Measurements from ENCODE around the gene RPL22.
A peak's percentile ranks its signal among the peaks of the same experiment; 100 is the strongest.

GRCh38 chr1:6184083-6184783 lies 15.2 kb downstream of the RPL22 start:
- TF ChIP-seq, protein P1, sequence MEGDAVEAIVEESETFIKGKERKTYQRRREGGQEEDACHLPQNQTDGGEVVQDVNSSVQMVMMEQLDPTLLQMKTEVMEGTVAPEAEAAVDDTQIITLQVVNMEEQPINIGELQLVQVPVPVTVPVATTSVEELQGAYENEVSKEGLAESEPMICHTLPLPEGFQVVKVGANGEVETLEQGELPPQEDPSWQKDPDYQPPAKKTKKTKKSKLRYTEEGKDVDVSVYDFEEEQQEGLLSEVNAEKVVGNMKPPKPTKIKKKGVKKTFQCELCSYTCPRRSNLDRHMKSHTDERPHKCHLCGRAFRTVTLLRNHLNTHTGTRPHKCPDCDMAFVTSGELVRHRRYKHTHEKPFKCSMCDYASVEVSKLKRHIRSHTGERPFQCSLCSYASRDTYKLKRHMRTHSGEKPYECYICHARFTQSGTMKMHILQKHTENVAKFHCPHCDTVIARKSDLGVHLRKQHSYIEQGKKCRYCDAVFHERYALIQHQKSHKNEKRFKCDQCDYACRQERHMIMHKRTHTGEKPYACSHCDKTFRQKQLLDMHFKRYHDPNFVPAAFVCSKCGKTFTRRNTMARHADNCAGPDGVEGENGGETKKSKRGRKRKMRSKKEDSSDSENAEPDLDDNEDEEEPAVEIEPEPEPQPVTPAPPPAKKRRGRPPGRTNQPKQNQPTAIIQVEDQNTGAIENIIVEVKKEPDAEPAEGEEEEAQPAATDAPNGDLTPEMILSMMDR (IDR thresholded peaks at IDR 0.05), result no peak
- TF ChIP-seq MAX (CRISPR knock-in tag; IDR thresholded peaks at IDR 0.05) (no peak), MXD4 (CRISPR knock-in tag; IDR thresholded peaks at IDR 0.05; ENCODE audit: borderline replicate concordance) (no peak), STAT6 (CRISPR knock-in tag; conservative IDR thresholded peaks at IDR 0.05; ENCODE audit: low read depth) (no peak), EMX1 (CRISPR knock-in tag; IDR thresholded peaks at IDR 0.05) (0 out of 2 replicates have a peak, but pooled peaks have one; percentile 48), ATF6 (CRISPR knock-in tag; IDR thresholded peaks at IDR 0.05) (no peak), IRF1 (CRISPR knock-in tag; IDR thresholded peaks at IDR 0.05) (no peak), CREM (CRISPR knock-in tag; IDR thresholded peaks at IDR 0.05) (no peak), ZNF121 (CRISPR knock-in tag; IDR thresholded peaks at IDR 0.05) (no peak), NR2C2 (CRISPR knock-in tag; IDR thresholded peaks at IDR 0.05) (no peak), NR3C1 (CRISPR knock-in tag; conservative IDR thresholded peaks at IDR 0.05; ENCODE audit: low read depth) (no peak), ZSCAN18 (CRISPR knock-in tag; IDR thresholded peaks at IDR 0.05) (no peak)
